ENCODE results near the gene SETX. TPM values are rescaled to one million over a fixed set of nuclear protein-coding genes. Genes with fewer than 3 reads are reported as not detected.

SETX gene
- 24.1 to 25.5 TPM (median 24.1 TPM) in 5 replicates for total RNA-seq (2022; extraction: Qiagen RNA extraction; ENCODE audit: low read depth)

GRCh38 chr9:132354637-132355355, at the start of gene SETX:
Gene SETX (minus strand): TSS chr9:132354986. CDS start chr9:132349428, 5,558 bp downstream.

Other genes starting within 250 kb of the SETX start
- 1.8 to 5.9 TPM (median 2.8 TPM) in 5 replicates for gene NTNG2, start 192.9 kb downstream of the SETX start, total RNA-seq (2022; extraction: Qiagen RNA extraction; ENCODE audit: low read depth)
- gene TTF1, start 51.9 kb upstream of the SETX start, total RNA-seq (2022; extraction: Qiagen RNA extraction; ENCODE audit: low read depth) = 14.3 to 19.3 TPM (median 15.3 TPM) in 5 replicates
- gene CFAP77, start 55.2 kb upstream of the SETX start, total RNA-seq (2022; extraction: Qiagen RNA extraction; ENCODE audit: low read depth) = 0.08 to 0.28 TPM (median 0.10 TPM) in 3 of 5 replicates, not detected in the others
- 0.06 TPM in 1 of 5 replicates, not detected in the others for gene BARHL1, start 227.6 kb upstream of the SETX start, total RNA-seq (2022; extraction: Qiagen RNA extraction; ENCODE audit: low read depth)